ENCODE data around the gene ZNF853.
"Not testable (repeated sequence)": the region's sequence is repeated elsewhere in the genome, so short reads cannot be mapped to it uniquely, and the experiment has no call there.

Gene ZNF853

DNA sequence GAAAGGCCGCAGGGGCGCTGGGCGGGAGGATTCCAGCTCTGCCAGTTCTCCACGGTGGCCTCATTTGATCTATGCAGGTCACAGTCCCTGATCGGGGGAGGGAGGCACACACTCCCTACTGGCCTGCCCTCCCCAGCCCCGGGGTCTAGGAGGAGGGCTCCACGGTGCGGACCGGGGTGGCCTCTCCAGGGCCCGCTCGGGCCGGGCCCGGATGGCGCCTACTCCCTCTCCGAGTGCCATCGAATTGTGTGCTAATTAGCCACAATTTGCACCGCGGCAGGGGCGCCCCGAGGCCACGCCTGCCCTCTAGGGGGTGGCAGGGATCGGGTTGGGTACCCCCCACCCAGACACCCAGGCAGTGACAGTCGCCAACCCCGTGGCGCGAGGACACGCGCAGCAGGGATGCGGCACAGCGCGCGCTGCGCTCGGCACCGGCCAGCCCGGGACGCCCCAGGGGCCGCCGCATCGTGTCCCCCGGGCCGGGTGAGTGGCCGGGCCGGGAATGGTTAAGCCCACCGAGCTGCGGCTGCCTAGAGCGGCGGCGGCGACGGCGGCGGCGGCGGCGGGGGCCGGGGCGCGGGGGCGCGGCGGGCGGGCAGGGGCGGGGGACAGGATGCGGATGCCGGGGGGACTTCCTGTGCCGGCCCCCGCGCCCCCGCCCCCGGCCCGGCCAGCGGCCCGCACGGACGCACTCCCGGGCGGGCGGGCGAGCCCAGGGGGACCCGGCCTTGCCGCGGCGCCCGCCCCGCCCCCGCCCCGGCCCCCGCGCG lies at the start of gene ZNF853:
ZNF853 (plus strand) TSS at position 658 of the 770 bp plus-strand sequence. CDS start 565 bp downstream, outside the sequence.
- DNase-seq (ENCODE audit: insufficient read length, low spot score) (no peak), FAIRE-seq (no peak)
- TF ChIP-seq POLR2A (IDR thresholded peaks at IDR 0.05; ENCODE audit: low read depth, low read length): no peak

- DNase-seq (ENCODE audit: insufficient read length, low spot score): no peak
- TF ChIP-seq POLR2A (IDR thresholded peaks at IDR 0.05; ENCODE audit: low read depth, low read length): no peak
- no peak for FAIRE-seq
Measured at GRCh38 chr7:6565655-6566054, 49.8 kb upstream of the ZNF853 start.

DNA sequence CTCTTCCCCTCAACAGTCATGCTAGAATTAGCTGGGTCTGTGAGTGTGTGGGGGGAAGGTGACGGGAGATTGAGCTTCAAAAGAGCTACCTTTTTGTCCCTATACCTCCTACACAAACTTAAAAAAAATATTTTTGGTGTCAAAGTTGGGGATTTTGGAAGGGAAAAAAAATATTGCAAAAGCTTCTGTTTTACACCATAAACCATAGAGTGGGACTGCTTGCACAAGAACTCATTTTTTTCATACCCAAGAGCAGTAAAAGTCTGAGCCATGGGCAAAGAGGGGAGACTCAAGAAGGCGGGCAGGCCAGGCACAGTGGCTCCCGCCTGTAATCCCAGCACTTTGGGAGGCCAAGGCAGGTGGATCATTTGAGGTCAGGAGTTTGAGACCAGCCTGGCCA lies 47.5 kb upstream of the ZNF853 start:
- DNase-seq (ENCODE audit: insufficient read length, low spot score) (no peak), FAIRE-seq (no peak)
- TF ChIP-seq POLR2A (IDR thresholded peaks at IDR 0.05; ENCODE audit: low read depth, low read length): no peak

GRCh38 chr7:6571160-6571779 lies 44.1 kb upstream of the ZNF853 start:
- TF ChIP-seq POLR2A (IDR thresholded peaks at IDR 0.05; ENCODE audit: low read depth, low read length): no peak
- no peak for DNase-seq (ENCODE audit: insufficient read length, low spot score)
- no peak for FAIRE-seq

GRCh38 chr7:6575281-6576023 lies 40.0 kb upstream of the ZNF853 start:
- FAIRE-seq (no peak), DNase-seq (ENCODE audit: insufficient read length, low spot score) (no peak)
- TF ChIP-seq POLR2A (IDR thresholded peaks at IDR 0.05; ENCODE audit: low read depth, low read length): no peak

GRCh38 chr7:6576024-6576866 lies 39.2 kb upstream of the ZNF853 start:
- DNase-seq (ENCODE audit: insufficient read length, low spot score): no peak
- TF ChIP-seq POLR2A (IDR thresholded peaks at IDR 0.05; ENCODE audit: low read depth, low read length): no peak
- FAIRE-seq: no peak

DNA sequence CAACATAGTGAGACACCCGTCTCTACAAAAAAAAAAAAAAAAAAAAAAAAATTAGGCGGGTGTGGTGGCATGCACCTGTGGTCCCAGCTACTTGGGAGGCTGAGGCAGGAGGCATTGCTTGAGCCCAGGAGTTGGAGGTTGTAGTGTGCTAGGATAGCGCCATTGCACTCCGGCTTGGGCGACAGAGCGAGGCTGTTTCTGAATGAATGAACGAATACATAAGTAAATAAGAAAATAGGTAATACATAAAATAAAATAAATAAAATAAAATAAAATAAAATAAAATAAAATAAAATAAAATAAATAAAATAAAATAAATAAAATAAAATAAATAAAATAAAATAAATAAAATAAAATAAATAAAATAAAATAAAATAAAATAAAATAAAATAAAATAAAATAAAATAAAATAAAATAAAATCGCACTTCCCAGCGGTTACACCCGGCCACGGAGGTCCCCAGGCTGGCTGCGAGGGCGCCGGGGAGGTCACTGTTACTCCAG lies 38.5 kb upstream of the ZNF853 start:
- not testable (repeated sequence) for FAIRE-seq; DNase-seq (ENCODE audit: insufficient read length, low spot score)

DNA sequence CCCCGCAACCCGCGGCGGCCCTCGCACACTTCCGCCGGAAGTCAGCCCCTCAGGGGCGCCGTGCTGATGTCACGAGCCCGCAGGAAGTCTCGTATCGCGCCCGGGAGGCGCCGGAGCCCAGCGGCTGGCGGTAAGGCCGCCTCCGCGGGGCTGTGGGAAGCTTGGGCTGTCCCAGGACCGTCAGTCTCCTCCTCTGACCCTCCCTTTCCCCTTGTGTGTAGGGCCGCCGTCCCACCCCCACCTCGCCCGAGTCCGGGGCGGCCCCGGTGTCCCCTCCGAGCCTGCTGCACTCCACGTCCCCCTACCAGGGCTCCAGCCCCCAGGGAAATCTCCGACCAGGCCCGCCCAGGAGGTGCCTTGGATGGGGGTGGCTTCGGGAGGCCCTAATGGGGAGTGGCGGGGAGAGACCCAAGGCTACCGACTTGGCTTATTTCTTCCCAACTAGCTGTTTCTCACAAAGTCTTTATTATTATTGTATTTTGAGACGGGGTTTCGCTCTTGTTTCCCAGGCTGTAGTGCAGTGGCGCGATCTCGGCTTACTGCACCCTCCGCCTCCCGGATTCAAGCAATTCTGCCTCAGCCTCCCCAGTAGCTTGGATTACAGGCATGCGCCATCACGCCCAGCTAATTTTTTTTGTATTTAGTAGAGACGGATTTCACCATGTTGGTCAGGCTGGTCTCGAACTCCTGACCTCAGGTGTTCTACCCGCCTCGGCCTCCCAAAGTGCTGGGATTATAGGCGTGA lies 37.9 kb upstream of the ZNF853 start, which contains the start of gene ZDHHC4:
ZDHHC4 (plus strand) TSS at position 86 of the 745 bp plus-strand sequence. CDS start 3,108 bp downstream, outside the sequence.
- peak; percentile 98 for TF ChIP-seq POLR2A (IDR thresholded peaks at IDR 0.05; ENCODE audit: low read depth, low read length)
- peak; percentile 100 for DNase-seq (ENCODE audit: insufficient read length, low spot score)
- FAIRE-seq: no peak

GRCh38 chr7:6578114-6579084 lies 37.0 kb upstream of the ZNF853 start:
- FAIRE-seq (no peak), DNase-seq (ENCODE audit: insufficient read length, low spot score) (no peak)
- no peak for TF ChIP-seq POLR2A (IDR thresholded peaks at IDR 0.05; ENCODE audit: low read depth, low read length)

- FAIRE-seq: no peak
- no peak for TF ChIP-seq POLR2A (IDR thresholded peaks at IDR 0.05; ENCODE audit: low read depth, low read length)
- DNase-seq (ENCODE audit: insufficient read length, low spot score): no peak
Measured at GRCh38 chr7:6579446-6579845, 36.0 kb upstream of the ZNF853 start.

DNA sequence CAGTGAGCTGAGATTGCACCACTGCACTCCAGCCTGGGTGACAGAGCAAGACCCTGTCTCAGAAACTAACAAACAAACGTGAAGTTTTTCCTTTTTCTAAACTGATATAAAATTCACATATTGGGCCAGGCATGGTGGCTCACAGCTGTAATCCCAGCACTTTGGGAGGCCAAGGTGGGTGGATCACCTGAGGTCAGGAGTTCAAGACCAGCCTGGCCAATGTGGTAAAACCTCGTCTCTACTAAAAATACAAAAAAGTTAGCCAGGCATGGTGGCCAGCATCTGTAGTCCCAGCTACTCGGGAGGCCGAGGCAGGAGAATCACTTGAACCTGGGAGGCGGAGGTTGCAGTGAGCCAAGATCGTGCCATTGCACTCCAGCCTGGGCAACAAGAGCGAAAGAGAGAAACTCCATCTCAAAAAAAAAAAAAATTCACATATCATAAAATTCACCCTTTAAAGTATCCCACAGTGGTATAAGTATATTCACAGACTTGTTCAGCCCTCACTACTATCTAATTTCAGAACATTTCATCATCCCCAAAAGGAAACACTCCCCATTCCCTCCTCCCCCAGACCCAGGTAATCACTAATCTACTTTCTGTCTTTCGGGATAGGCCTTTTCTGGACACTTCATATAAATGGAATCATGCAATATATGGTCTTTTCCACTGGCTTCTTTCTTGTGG lies 29.5 kb upstream of the ZNF853 start:
- FAIRE-seq; DNase-seq (ENCODE audit: insufficient read length, low spot score): not testable (repeated sequence)

All from H54 (cell line).